CMK (cell line): Measurements from ENCODE around the gene SMARCA5.
"Not testable (repeated sequence)": the region's sequence is repeated elsewhere in the genome, so short reads cannot be mapped to it uniquely, and the experiment has no call there.

Source experiments
- DNase-seq: peaks from one replicate; pipeline ENCODE4 v3.0.0-alpha.2; 2010; ENCODE audit warnings: low read depth

Gene SMARCA5

GRCh38 chr4:143513314-143514168 is at the start of gene SMARCA5:
Gene SMARCA5, plus strand, starts transcription at chr4:143513702. Its CDS starts 223 bp downstream, at chr4:143513925.
- DNase-seq = peak; percentile 97

- no peak for DNase-seq
Observed at GRCh38 chr4:143473334-143474126, 40.0 kb upstream of the SMARCA5 start.

- no peak for DNase-seq
Observed at GRCh38 chr4:143477487-143477886, 36.0 kb upstream of the SMARCA5 start.

GRCh38 chr4:143481361-143481760 is 32.1 kb upstream of the SMARCA5 start:
- no peak for DNase-seq

- no peak for DNase-seq
Observed at GRCh38 chr4:143482840-143483239, 30.7 kb upstream of the SMARCA5 start.

GRCh38 chr4:143486314-143486713 is 27.2 kb upstream of the SMARCA5 start:
- no peak for DNase-seq

- DNase-seq = no peak
Observed at GRCh38 chr4:143488687-143489086, 24.8 kb upstream of the SMARCA5 start.

GRCh38 chr4:143489106-143489505 is 24.4 kb upstream of the SMARCA5 start:
- no peak for DNase-seq

- no peak for DNase-seq
Observed at GRCh38 chr4:143498021-143498420, 15.5 kb upstream of the SMARCA5 start.

- DNase-seq = no peak
Observed at GRCh38 chr4:143502231-143502630, 11.3 kb upstream of the SMARCA5 start.

GRCh38 chr4:143506031-143506430 is 7.5 kb upstream of the SMARCA5 start:
- no peak for DNase-seq

- DNase-seq = no peak
Observed at GRCh38 chr4:143511906-143512305, 1.6 kb upstream of the SMARCA5 start.

- DNase-seq = no peak
Observed at GRCh38 chr4:143512978-143513313, 556 bp upstream of the SMARCA5 start.

- no peak for DNase-seq
Observed at GRCh38 chr4:143514169-143514495, 630 bp downstream of the SMARCA5 start.

- peak; percentile 33 for DNase-seq
Observed at GRCh38 chr4:143514497-143514896, 995 bp downstream of the SMARCA5 start.

GRCh38 chr4:143514901-143515300 is 1.4 kb downstream of the SMARCA5 start:
- no peak for DNase-seq

GRCh38 chr4:143515905-143516304 is 2.4 kb downstream of the SMARCA5 start:
- DNase-seq = no peak

- no peak for DNase-seq
Observed at GRCh38 chr4:143517764-143518163, 4.3 kb downstream of the SMARCA5 start.

GRCh38 chr4:143524211-143524610 is 10.7 kb downstream of the SMARCA5 start:
- no peak for DNase-seq

- not testable (repeated sequence) for DNase-seq
Observed at GRCh38 chr4:143528046-143528445, 14.5 kb downstream of the SMARCA5 start.

GRCh38 chr4:143531380-143531779 is 17.9 kb downstream of the SMARCA5 start:
- DNase-seq = no peak

GRCh38 chr4:143531788-143532491 is 18.4 kb downstream of the SMARCA5 start:
- DNase-seq = no peak
